ENCODE data around the gene MUC6.

MUC6 gene

GRCh38 chr11:986270-986951 is 50.1 kb downstream of the MUC6 start:
- DNase-seq (ENCODE audit: low read depth): peak; percentile 93
- TF ChIP-seq, protein P1, sequence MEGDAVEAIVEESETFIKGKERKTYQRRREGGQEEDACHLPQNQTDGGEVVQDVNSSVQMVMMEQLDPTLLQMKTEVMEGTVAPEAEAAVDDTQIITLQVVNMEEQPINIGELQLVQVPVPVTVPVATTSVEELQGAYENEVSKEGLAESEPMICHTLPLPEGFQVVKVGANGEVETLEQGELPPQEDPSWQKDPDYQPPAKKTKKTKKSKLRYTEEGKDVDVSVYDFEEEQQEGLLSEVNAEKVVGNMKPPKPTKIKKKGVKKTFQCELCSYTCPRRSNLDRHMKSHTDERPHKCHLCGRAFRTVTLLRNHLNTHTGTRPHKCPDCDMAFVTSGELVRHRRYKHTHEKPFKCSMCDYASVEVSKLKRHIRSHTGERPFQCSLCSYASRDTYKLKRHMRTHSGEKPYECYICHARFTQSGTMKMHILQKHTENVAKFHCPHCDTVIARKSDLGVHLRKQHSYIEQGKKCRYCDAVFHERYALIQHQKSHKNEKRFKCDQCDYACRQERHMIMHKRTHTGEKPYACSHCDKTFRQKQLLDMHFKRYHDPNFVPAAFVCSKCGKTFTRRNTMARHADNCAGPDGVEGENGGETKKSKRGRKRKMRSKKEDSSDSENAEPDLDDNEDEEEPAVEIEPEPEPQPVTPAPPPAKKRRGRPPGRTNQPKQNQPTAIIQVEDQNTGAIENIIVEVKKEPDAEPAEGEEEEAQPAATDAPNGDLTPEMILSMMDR (IDR thresholded peaks at IDR 0.05; ENCODE audit: control insufficient read depth, extremely low read depth, insufficient read depth): no peak
- peak overlapping the region; percentile 42 for H3K4me3 ChIP-seq (ENCODE audit: low read depth, low read length)

DNA sequence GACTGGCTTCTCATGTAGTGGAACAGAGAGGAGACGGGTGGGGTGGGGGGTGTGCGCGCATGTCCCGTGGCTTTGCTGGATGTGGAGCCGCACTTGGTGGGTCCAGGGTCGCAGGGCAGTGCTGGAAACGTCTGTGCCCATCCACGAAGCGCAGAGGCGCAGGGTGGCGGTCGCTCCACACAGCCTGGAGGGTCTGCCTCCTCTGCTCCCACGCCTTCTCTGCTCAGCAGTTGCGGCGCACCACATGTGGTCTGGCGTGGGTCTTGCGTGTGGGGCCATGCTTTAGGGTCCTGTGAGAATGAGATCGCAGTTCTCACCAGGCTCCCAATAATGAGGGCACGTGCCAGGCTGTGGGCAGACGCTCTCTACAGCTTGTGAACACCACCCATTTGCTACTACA is 50.7 kb downstream of the MUC6 start:
- TF ChIP-seq, protein P1 (IDR thresholded peaks at IDR 0.05; ENCODE audit: control insufficient read depth, extremely low read depth, insufficient read depth): no peak
- DNase-seq (ENCODE audit: low read depth): no peak
- peak overlapping the region; percentile 42 for H3K4me3 ChIP-seq (ENCODE audit: low read depth, low read length)

GRCh38 chr11:985406-985805 is 51.1 kb downstream of the MUC6 start:
- DNase-seq (ENCODE audit: low read depth): no peak
- no peak overlapping the region for H3K4me3 ChIP-seq (ENCODE audit: low read depth, low read length)
- TF ChIP-seq, protein P1 (IDR thresholded peaks at IDR 0.05; ENCODE audit: control insufficient read depth, extremely low read depth, insufficient read depth): no peak

GRCh38 chr11:984546-984945 is 52.0 kb downstream of the MUC6 start:
- no peak for DNase-seq (ENCODE audit: low read depth)
- TF ChIP-seq, protein P1 (IDR thresholded peaks at IDR 0.05; ENCODE audit: control insufficient read depth, extremely low read depth, insufficient read depth): no peak
- H3K4me3 ChIP-seq (ENCODE audit: low read depth, low read length): no peak overlapping the region

- TF ChIP-seq, protein P1 (IDR thresholded peaks at IDR 0.05; ENCODE audit: control insufficient read depth, extremely low read depth, insufficient read depth): no peak
- DNase-seq (ENCODE audit: low read depth): no peak
- no peak overlapping the region for H3K4me3 ChIP-seq (ENCODE audit: low read depth, low read length)
Observed at GRCh38 chr11:981764-982163, 54.8 kb downstream of the MUC6 start.

- TF ChIP-seq, protein P1 (IDR thresholded peaks at IDR 0.05; ENCODE audit: control insufficient read depth, extremely low read depth, insufficient read depth): peak; percentile 53
- DNase-seq (ENCODE audit: low read depth): no peak
- H3K4me3 ChIP-seq (ENCODE audit: low read depth, low read length): no peak overlapping the region
Observed at GRCh38 chr11:980438-981357, 55.8 kb downstream of the MUC6 start.
